Peyer's patch (tissue), 4 donors: Measurements from ENCODE around the gene PIP5KL1.

Source experiments
- POLR2A ChIP-seq, 2 donors: fragments of 450-650 bp; IDR thresholded peaks; one replicate each; pipeline ENCODE4 v1.5.1; 2017; ENCODE audit warnings: antibody characterized with exemption in 2 of 2, mild to moderate bottlenecking in 2 of 2, moderate library complexity in 2 of 2
- TF ChIP-seq, protein P1 (sequence below), 6 experiments: fragments of 450-650 bp in 4 of 6; fragments of 200-600 bp in 2 of 6; sonication (generic) in 1 of 6; IDR thresholded peaks; one replicate each; pipeline ENCODE4 v1.5.1; 2017 to 2019; ENCODE audit warnings: antibody characterized with exemption in 6 of 6, mild to moderate bottlenecking in 3 of 6, moderate library complexity in 1 of 6

DNA sequence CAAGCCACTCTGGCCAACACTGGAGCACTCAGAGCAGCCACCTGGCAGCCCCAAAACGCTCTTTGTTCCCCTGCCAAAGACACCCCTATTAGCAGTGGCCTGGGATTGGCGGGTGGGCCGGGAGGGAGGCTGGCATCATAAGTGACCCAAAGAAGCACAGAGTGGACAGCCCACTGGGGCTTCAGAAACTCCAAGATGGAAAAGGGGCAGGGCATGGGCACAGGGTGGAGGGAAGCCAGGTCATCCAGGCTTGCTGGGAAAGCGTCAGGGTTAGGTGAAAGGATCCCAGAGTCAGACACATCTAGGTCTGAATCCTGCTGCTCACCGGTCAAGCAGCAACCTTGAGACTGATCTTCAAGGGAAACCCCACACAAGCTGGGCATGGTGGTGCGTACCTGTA lies 35.4 kb upstream of the PIP5KL1 start:
- TF ChIP-seq, protein P1, sequence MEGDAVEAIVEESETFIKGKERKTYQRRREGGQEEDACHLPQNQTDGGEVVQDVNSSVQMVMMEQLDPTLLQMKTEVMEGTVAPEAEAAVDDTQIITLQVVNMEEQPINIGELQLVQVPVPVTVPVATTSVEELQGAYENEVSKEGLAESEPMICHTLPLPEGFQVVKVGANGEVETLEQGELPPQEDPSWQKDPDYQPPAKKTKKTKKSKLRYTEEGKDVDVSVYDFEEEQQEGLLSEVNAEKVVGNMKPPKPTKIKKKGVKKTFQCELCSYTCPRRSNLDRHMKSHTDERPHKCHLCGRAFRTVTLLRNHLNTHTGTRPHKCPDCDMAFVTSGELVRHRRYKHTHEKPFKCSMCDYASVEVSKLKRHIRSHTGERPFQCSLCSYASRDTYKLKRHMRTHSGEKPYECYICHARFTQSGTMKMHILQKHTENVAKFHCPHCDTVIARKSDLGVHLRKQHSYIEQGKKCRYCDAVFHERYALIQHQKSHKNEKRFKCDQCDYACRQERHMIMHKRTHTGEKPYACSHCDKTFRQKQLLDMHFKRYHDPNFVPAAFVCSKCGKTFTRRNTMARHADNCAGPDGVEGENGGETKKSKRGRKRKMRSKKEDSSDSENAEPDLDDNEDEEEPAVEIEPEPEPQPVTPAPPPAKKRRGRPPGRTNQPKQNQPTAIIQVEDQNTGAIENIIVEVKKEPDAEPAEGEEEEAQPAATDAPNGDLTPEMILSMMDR (IDR thresholded peaks at IDR 0.05), result no peak
- TF ChIP-seq POLR2A (IDR thresholded peaks at IDR 0.05), result no peak
